Heart left ventricle (tissue), 16 donors: ENCODE data around the gene HGS. TPM values are rescaled to one million over a fixed set of nuclear protein-coding genes. Genes with fewer than 3 reads are reported as not detected.

Source experiments
- ATAC-seq, 4 donors: fragments of 200-7000 bp; cut with Tn5 transposase; one replicate each; pipeline ENCODE4 v1.9.1; 2020 to 2022; ENCODE audit warnings: moderate library complexity in 4 of 4, mild to moderate bottlenecking in 3 of 4, moderate number of reproducible peaks in 1 of 4
- DNase-seq, 5 donors: peaks; one replicate each; pipeline ENCODE4 v3.0.0-alpha.2; 2020
- H3K27ac ChIP-seq, 12 donors: fragments of 200-600 bp; sonication (generic) in 4 of 12; one replicate each; pipeline versions ENCODE4 v1.5.0 to v1.8.0; 2016 to 2022; ENCODE audit warnings: mild to moderate bottlenecking in 2 of 12
- H3K27me3 ChIP-seq, 9 donors: fragments of 200-600 bp; sonication (generic) in 2 of 9; one replicate each; pipeline versions ENCODE4 v1.5.1 to v1.8.0; 2016 to 2022; ENCODE audit warnings: mild to moderate bottlenecking in 3 of 9
- H3K36me3 ChIP-seq, 9 donors: fragments of 200-600 bp; sonication (generic) in 2 of 9; one replicate each; pipeline versions ENCODE4 v1.5.0 to v1.8.0; 2018 to 2022; ENCODE audit warnings: mild to moderate bottlenecking in 2 of 9
- H3K4me1 ChIP-seq, 12 donors: fragments of 200-600 bp; sonication (generic) in 4 of 12; one replicate each; pipeline versions ENCODE4 v1.5.0 to v1.8.0; 2016 to 2022; ENCODE audit warnings: mild to moderate bottlenecking in 3 of 12
- H3K4me3 ChIP-seq, 12 donors: fragments of 200-600 bp; sonication (generic) in 4 of 12; one replicate each; pipeline versions ENCODE4 v1.5.0 to v1.8.0; 2017 to 2022; ENCODE audit warnings: mild to moderate bottlenecking in 9 of 12, moderate library complexity in 4 of 12
- H3K9me3 ChIP-seq, 12 donors: fragments of 200-600 bp; sonication (generic) in 4 of 12; one replicate each; pipeline versions ENCODE4 v1.5.0 to v1.8.0; 2016 to 2022; ENCODE audit warnings: mild to moderate bottlenecking in 1 of 12
- POLR2A ChIP-seq, 2 donors: fragments of 450-650 bp; IDR thresholded peaks; one replicate each; pipeline ENCODE4 v1.6.1; 2017; ENCODE audit warnings: antibody characterized with exemption in 2 of 2, mild to moderate bottlenecking in 2 of 2, moderate library complexity in 2 of 2
- WGBS, 4 donors: extraction: QIAGEN DNeasy Blood & Tissue Kit in 2 of 4; methylation state at CpG; one replicate each; pipeline versions ENCODE4 v1.1.5 to v1.1.7; 2013 to 2018; 5-methylcytosine and 5-hydroxymethylcytosine counted together
- intact Hi-C, 10 donors: fragments of 100-400 bp; cut with DNase I; formaldehyde crosslinking; loops; one replicate each; pipeline versions ENCODE4 v1.11.1 to v1.14.2; 2022
- polyA plus RNA-seq, 2 donors: library from polyadenylated mRNA; stranded (reverse); fragments of 200-250 nt; gene quantifications; one replicate each; pipeline ENCODE4 v1.2.3, GENCODE V29; 2013
- total RNA-seq, 9 donors: library from RNA; depleted of rRNA in 2 of 9; stranded (reverse); fragments of >200 nt in 2 of 9; fragmentation: NEBNext Ultra II Directional in 3 of 9; extraction: Animal tissue kit (Norgen Biotek cat#: 25700) in 3 of 9; gene quantifications; one replicate each; pipeline versions ENCODE4 v1.1.0 to v1.2.4, GENCODE V29; 2016 to 2023
- TF ChIP-seq, protein P1 (sequence below), 12 donors: fragments of 200-600 bp; sonication (generic) in 4 of 12; IDR thresholded peaks; one replicate each; pipeline versions ENCODE4 v1.5.0 to v1.8.0; 2018 to 2022; ENCODE audit warnings: antibody characterized with exemption in 12 of 12, mild to moderate bottlenecking in 5 of 12
- donor health status: ischemic (EF 13 %, LVEDD 7.1; RV severe dilation, severe dysfunction).
- donor health status: healthy with polysubstance abuse.
- donor health status: DM: no; HTN: yes; CAD: no.
- donor health status: DM: no; HTN: no; CAD: no.
- donor health status: ischemic (EF 25% LVEDD 6.9; RV normal size, moderate dysfunction).
- donor health status: ischemic (EF 25% LVEDD 5.7; RV mildly dilated, moderate dysfunction).
- donor health status: healthy.
- donor health status: DM: yes; HTN: yes; CAD: no.
- donor health status: ischemic (EF 35%, LVEDD 5.7; RV mildly dilated, moderate dysfunction).
- donor health status: nonischemic (EF 11% LVEDD 7.7; RV severe dilation, severe dysfunction).
- donor health status: DM: yes; HTN: yes; CAD: no.
- donor health status: PGD.
- donor health status: ischemic (EF 29% LVEDD 5.4; RV normal size, mild dysfunction).
- donor health status: nonischemic (EF 23%, LVEDD 6.1; RV moderate dilation, normal function).

HGS gene
- total and polyA plus RNA-seq, 11 donors, result 37.4 to 90.8 (median 44.7) TPM

DNA sequence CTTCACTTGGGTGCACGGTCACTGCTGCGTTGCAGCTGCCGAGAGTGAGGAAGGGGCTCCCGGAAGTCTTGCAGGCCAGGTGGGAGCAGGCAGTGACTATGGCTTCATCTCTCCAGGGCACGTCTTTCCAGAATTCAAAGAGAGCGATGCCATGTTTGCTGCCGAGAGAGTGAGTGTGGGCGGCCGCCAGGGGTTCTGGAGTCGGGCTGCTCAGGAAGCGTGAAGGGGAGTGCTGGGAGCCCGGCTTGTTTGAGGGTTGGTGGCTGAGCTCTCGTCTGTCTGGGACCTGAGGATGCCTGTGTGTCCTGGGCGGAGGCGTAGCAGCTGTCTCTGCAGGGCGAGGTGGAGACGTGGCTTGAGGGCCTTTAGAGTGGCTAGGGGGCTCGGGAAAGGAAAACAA is 6.3 kb downstream of the HGS start:
- H3K9me3 ChIP-seq, result no peaks in the 10 kb centered on the region
- H3K27ac ChIP-seq, result no peak overlapping the region
- intact Hi-C loops, result no loop called here
- no peak for ATAC-seq
- no peak for DNase-seq
- no peak for TF ChIP-seq POLR2A (IDR thresholded peaks at IDR 0.05)
- TF ChIP-seq, protein P1, sequence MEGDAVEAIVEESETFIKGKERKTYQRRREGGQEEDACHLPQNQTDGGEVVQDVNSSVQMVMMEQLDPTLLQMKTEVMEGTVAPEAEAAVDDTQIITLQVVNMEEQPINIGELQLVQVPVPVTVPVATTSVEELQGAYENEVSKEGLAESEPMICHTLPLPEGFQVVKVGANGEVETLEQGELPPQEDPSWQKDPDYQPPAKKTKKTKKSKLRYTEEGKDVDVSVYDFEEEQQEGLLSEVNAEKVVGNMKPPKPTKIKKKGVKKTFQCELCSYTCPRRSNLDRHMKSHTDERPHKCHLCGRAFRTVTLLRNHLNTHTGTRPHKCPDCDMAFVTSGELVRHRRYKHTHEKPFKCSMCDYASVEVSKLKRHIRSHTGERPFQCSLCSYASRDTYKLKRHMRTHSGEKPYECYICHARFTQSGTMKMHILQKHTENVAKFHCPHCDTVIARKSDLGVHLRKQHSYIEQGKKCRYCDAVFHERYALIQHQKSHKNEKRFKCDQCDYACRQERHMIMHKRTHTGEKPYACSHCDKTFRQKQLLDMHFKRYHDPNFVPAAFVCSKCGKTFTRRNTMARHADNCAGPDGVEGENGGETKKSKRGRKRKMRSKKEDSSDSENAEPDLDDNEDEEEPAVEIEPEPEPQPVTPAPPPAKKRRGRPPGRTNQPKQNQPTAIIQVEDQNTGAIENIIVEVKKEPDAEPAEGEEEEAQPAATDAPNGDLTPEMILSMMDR (IDR thresholded peaks at IDR 0.05), result no peak
- no peaks in the 10 kb centered on the region for H3K27me3 ChIP-seq
- peaks cover 0 to 100% (median 87%) of the 10 kb centered on the region in 9 donors for H3K36me3 ChIP-seq
- H3K4me3 ChIP-seq, result no peak overlapping the region
- H3K4me1 ChIP-seq, result peaks cover 0 to 9% (median 6%) of the 10 kb centered on the region in 12 donors
- WGBS, 4 donors, result 85 to 94% (median 89%) methylated on average over 18 of the region's 18 CpGs

GRCh38 chr17:81690549-81690948 is 6.7 kb downstream of the HGS start:
- intact Hi-C loops, result no loop called here
- WGBS, 4 donors, result 82 to 92% (median 86%) methylated on average over 10 to 17 of the region's 17 CpGs
- H3K9me3 ChIP-seq, result no peaks in the 10 kb centered on the region

DNA sequence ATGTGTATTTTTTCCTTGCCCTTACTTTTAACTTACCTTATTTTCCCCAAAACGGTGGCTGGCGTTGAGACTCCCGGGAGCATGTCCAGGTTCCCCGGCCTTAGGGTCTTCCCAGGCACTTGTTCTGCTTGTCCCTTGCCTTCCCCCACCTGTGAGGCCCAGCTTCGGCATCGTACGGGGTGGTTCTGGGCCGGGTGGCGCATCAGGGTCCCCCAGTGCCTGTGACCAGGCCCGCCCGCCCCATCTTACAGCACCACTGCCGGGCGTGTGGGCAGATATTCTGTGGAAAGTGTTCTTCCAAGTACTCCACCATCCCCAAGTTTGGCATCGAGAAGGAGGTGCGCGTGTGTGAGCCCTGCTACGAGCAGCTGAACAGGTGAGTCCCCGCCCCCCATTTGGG is 7.4 kb downstream of the HGS start:
- TF ChIP-seq POLR2A (IDR thresholded peaks at IDR 0.05), result no peak
- TF ChIP-seq, protein P1 (IDR thresholded peaks at IDR 0.05), result no peak
- Histone ChIP-seq H3K27ac (no peak overlapping the region), H3K4me1 (peaks cover 0 to under 1% (median 0%) of the 10 kb centered on the region in 12 donors), H3K36me3 (peaks cover 0 to 100% (median 94%) of the 10 kb centered on the region in 9 donors), H3K4me3 (no peak overlapping the region), H3K9me3 (no peaks in the 10 kb centered on the region), H3K27me3 (no peaks in the 10 kb centered on the region)
- intact Hi-C loops, result no loop called here
- DNase-seq, result no peak
- ATAC-seq, result no peak
- WGBS, 4 donors, result 92 to 95% (median 93%) methylated on average over 13 to 18 of the region's 18 CpGs

More at GRCh38 chr17:81690549-81690948, 6.7 kb downstream of the HGS start:
- Histone ChIP-seq H3K4me1 (peaks cover 0 to 4% (median 1%) of the 10 kb centered on the region in 12 donors), H3K4me3 (no peak overlapping the region), H3K36me3 (peaks cover 0 to 100% (median 92%) of the 10 kb centered on the region in 9 donors), H3K27ac (no peak overlapping the region), H3K27me3 (no peaks in the 10 kb centered on the region)
- TF ChIP-seq, protein P1 (IDR thresholded peaks at IDR 0.05), result no peak
- TF ChIP-seq POLR2A (IDR thresholded peaks at IDR 0.05), result no peak
- ATAC-seq (no peak), DNase-seq (peak in 1 of 5 donors; percentile 59)

DNA sequence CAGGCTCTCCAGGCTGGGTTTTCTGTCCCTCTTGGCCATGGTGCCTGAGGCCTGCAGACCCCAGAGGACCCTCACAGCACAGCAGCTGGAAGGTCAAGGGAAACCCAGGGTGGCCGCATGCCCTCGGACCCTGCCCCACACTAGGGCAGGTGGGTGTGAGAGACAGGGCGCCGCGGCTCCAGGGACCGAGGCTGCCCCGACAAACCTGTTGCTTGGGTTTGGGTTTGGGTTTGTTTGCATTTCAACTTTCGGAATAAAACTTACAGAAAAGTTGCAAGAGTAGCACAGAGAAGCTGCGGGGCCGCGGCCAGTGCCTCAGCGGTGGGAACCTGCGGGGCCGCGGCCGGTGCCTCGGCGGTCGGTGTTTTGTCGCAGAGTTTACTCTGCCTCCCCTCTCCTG is 7.8 kb downstream of the HGS start:
- intact Hi-C loops, result no loop called here
- H3K27me3 ChIP-seq, result no peaks in the 10 kb centered on the region
- no peak overlapping the region for H3K27ac ChIP-seq
- H3K4me1 ChIP-seq, result peaks cover 0 to 5% (median under 1%) of the 10 kb centered on the region in 12 donors
- H3K4me3 ChIP-seq, result no peak overlapping the region
- TF ChIP-seq, protein P1 (IDR thresholded peaks at IDR 0.05), result no peak
- TF ChIP-seq POLR2A (IDR thresholded peaks at IDR 0.05), result no peak
- ATAC-seq (no peak), DNase-seq (no peak)
- peaks cover 3 to 100% (median 94%) of the 10 kb centered on the region in 9 donors for H3K36me3 ChIP-seq
- H3K9me3 ChIP-seq, result no peaks in the 10 kb centered on the region
- WGBS, 4 donors, result 96 to 97% (median 97%) methylated on average over 20 of the region's 20 CpGs
